ENCODE measurements around the gene CISH. TPM values are rescaled to one million over a fixed set of nuclear protein-coding genes. Genes with fewer than 3 reads are reported as not detected.

The CISH gene
- total RNA-seq, 1 donor = 1.2 TPM

- no peaks in the 10 kb centered on the region for H3K9me3 ChIP-seq (ENCODE audit: low read depth, low read length)
- H3K27me3 ChIP-seq (ENCODE audit: insufficient read depth, low read length) = no peaks in the 10 kb centered on the region
- H3K4me3 ChIP-seq (ENCODE audit: low read length) = no peak overlapping the region
- peaks cover 100% of the 10 kb centered on the region for H3K4me1 ChIP-seq (ENCODE audit: insufficient read depth, low read length)
Measured at GRCh38 chr3:50625231-50626182, 13.9 kb upstream of the CISH start.

- Histone ChIP-seq H3K27me3 (ENCODE audit: insufficient read depth, low read length) (no peaks in the 10 kb centered on the region), H3K4me1 (ENCODE audit: insufficient read depth, low read length) (peaks cover 100% of the 10 kb centered on the region), H3K4me3 (ENCODE audit: low read length) (no peak overlapping the region), H3K9me3 (ENCODE audit: low read depth, low read length) (no peaks in the 10 kb centered on the region)
Measured at GRCh38 chr3:50624634-50625033, 13.1 kb upstream of the CISH start.

GRCh38 chr3:50623840-50624474 is 12.4 kb upstream of the CISH start:
- H3K9me3 ChIP-seq (ENCODE audit: low read depth, low read length) = no peaks in the 10 kb centered on the region
- H3K4me3 ChIP-seq (ENCODE audit: low read length) = no peak overlapping the region
- H3K4me1 ChIP-seq (ENCODE audit: insufficient read depth, low read length) = peaks cover 100% of the 10 kb centered on the region
- no peaks in the 10 kb centered on the region for H3K27me3 ChIP-seq (ENCODE audit: insufficient read depth, low read length)

GRCh38 chr3:50622881-50623280 is 11.3 kb upstream of the CISH start:
- H3K4me3 ChIP-seq (ENCODE audit: low read length) = no peak overlapping the region
- H3K4me1 ChIP-seq (ENCODE audit: insufficient read depth, low read length) = peaks cover 96% of the 10 kb centered on the region
- no peaks in the 10 kb centered on the region for H3K27me3 ChIP-seq (ENCODE audit: insufficient read depth, low read length)
- H3K9me3 ChIP-seq (ENCODE audit: low read depth, low read length) = no peaks in the 10 kb centered on the region

- peak overlapping the region; percentile 3 for H3K4me3 ChIP-seq (ENCODE audit: low read length)
- H3K9me3 ChIP-seq (ENCODE audit: low read depth, low read length) = no peaks in the 10 kb centered on the region
- H3K27me3 ChIP-seq (ENCODE audit: insufficient read depth, low read length) = no peaks in the 10 kb centered on the region
- H3K4me1 ChIP-seq (ENCODE audit: insufficient read depth, low read length) = peaks cover 88% of the 10 kb centered on the region
Measured at GRCh38 chr3:50620820-50621219, 9.2 kb upstream of the CISH start.

GRCh38 chr3:50620420-50620819 is 8.8 kb upstream of the CISH start:
- no peaks in the 10 kb centered on the region for H3K9me3 ChIP-seq (ENCODE audit: low read depth, low read length)
- peaks cover 88% of the 10 kb centered on the region for H3K4me1 ChIP-seq (ENCODE audit: insufficient read depth, low read length)
- peak overlapping the region; percentile 3 for H3K4me3 ChIP-seq (ENCODE audit: low read length)
- no peaks in the 10 kb centered on the region for H3K27me3 ChIP-seq (ENCODE audit: insufficient read depth, low read length)

- Histone ChIP-seq H3K27me3 (ENCODE audit: insufficient read depth, low read length) (no peaks in the 10 kb centered on the region), H3K9me3 (ENCODE audit: low read depth, low read length) (no peaks in the 10 kb centered on the region), H3K4me1 (ENCODE audit: insufficient read depth, low read length) (peaks cover 77% of the 10 kb centered on the region), H3K4me3 (ENCODE audit: low read length) (peak overlapping the region; percentile 84)
Measured at GRCh38 chr3:50617911-50618481, 6.4 kb upstream of the CISH start.

- peaks cover 77% of the 10 kb centered on the region for H3K4me1 ChIP-seq (ENCODE audit: insufficient read depth, low read length)
- H3K27me3 ChIP-seq (ENCODE audit: insufficient read depth, low read length) = no peaks in the 10 kb centered on the region
- H3K9me3 ChIP-seq (ENCODE audit: low read depth, low read length) = no peaks in the 10 kb centered on the region
- H3K4me3 ChIP-seq (ENCODE audit: low read length) = peak within 1 kb of the TSS; percentile 84
Measured at GRCh38 chr3:50617096-50617791, 5.7 kb upstream of the CISH start, which contains the start of gene MAPKAPK3. Gene MAPKAPK3 (plus strand): TSS chr3:50617151. CDS start chr3:50617566, 415 bp downstream.

- Histone ChIP-seq H3K4me1 (ENCODE audit: insufficient read depth, low read length) (peaks cover 76% of the 10 kb centered on the region), H3K9me3 (ENCODE audit: low read depth, low read length) (no peaks in the 10 kb centered on the region), H3K27me3 (ENCODE audit: insufficient read depth, low read length) (no peaks in the 10 kb centered on the region), H3K4me3 (ENCODE audit: low read length) (peak overlapping the region; percentile 84)
Measured at GRCh38 chr3:50616770-50617095, 5.2 kb upstream of the CISH start.

- H3K4me3 ChIP-seq (ENCODE audit: low read length) = peak overlapping the region; percentile 84
- no peaks in the 10 kb centered on the region for H3K9me3 ChIP-seq (ENCODE audit: low read depth, low read length)
- H3K4me1 ChIP-seq (ENCODE audit: insufficient read depth, low read length) = peaks cover 74% of the 10 kb centered on the region
- no peaks in the 10 kb centered on the region for H3K27me3 ChIP-seq (ENCODE audit: insufficient read depth, low read length)
Measured at GRCh38 chr3:50616003-50616769, 4.6 kb upstream of the CISH start.

- H3K27me3 ChIP-seq (ENCODE audit: insufficient read depth, low read length) = no peaks in the 10 kb centered on the region
- no peaks in the 10 kb centered on the region for H3K9me3 ChIP-seq (ENCODE audit: low read depth, low read length)
- H3K4me3 ChIP-seq (ENCODE audit: low read length) = no peak overlapping the region
- peaks cover 74% of the 10 kb centered on the region for H3K4me1 ChIP-seq (ENCODE audit: insufficient read depth, low read length)
Measured at GRCh38 chr3:50615190-50615589, 3.6 kb upstream of the CISH start.

GRCh38 chr3:50612970-50613846 is 1.6 kb upstream of the CISH start:
- Histone ChIP-seq H3K27me3 (ENCODE audit: insufficient read depth, low read length) (no peaks in the 10 kb centered on the region), H3K4me1 (ENCODE audit: insufficient read depth, low read length) (peaks cover 77% of the 10 kb centered on the region), H3K4me3 (ENCODE audit: low read length) (no peak overlapping the region), H3K9me3 (ENCODE audit: low read depth, low read length) (no peaks in the 10 kb centered on the region)

- Histone ChIP-seq H3K4me3 (ENCODE audit: low read length) (peak overlapping the region; percentile 75), H3K27me3 (ENCODE audit: insufficient read depth, low read length) (no peaks in the 10 kb centered on the region), H3K9me3 (ENCODE audit: low read depth, low read length) (no peaks in the 10 kb centered on the region), H3K4me1 (ENCODE audit: insufficient read depth, low read length) (peaks cover 76% of the 10 kb centered on the region)
Measured at GRCh38 chr3:50612234-50612882, 784 bp upstream of the CISH start.

All from mononuclear cell (primary cell).